Measurements from ENCODE around the gene CUL4A.

CUL4A gene

DNA sequence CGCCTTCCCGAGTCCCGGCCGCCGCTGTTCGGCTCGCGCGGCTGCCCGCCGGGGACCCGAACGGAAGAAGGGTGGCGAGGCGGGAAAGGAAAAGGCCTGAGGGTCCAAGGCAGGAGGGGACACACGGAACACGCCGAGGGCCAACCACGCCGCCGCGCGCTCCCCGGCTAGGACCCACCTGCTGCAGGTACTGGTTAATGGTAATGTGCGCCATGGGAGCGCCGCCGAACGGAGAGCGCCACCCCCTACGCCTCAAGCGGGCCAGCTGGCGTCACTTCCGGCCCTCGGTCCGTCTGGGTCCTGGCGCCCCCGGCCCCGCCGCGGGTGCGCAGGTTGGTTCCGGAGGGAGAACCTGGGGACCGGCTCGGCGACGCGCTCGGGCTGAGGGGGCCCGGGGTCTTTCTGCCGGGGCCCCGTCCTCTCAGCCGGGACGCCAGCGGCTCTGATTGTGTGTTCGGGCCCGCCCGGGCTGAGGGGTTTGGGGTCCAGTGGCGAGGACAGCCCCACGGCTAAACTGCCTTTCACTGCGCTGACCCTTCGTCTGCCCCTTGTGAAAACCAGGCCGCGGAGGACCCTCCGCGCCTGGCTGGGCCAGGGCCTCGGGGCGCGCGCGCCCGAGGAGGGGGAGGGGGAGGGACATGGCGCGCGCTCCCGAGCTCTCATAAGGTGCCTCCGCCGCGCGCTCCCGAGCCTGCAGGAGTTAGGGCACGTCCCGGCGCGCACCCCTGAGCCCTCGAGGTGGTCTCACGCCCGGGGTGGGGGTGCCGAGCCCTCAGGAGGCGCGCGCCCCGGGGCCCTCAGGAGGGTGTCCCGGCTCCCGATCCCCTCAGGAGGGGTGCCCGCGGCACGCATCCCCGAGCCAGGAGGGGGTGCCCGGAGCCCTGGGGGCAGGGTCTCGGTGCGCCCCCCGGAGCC, 735 bp upstream of the CUL4A start, which contains the start of gene PCID2:
PCID2 (minus strand) TSS at position 249 of the 915 bp plus-strand sequence; CDS start at position 214, 35 bp downstream.
- Histone ChIP-seq H3K9me3 (ENCODE audit: control insufficient read depth, insufficient read depth, low read length) (no peaks in the 10 kb centered on the region), H3K27ac (ENCODE audit: low read length) (no peak within 1 kb of the TSS), H3K4me1 (ENCODE audit: control insufficient read depth, insufficient read depth, low read length) (no peaks in the 10 kb centered on the region), H3K36me3 (ENCODE audit: control insufficient read depth, insufficient read depth, low read length) (no peaks in the 10 kb centered on the region), H3K27me3 (ENCODE audit: control insufficient read depth, insufficient read depth, low read length) (no peaks in the 10 kb centered on the region), H3K4me3 (ENCODE audit: low read length) (peak within 1 kb of the TSS; percentile 89)
- WGBS (ENCODE audit: insufficient coverage, insufficient read length): no CpG with 5 or more reads among the region's 103 CpGs
- peak; percentile 66 for DNase-seq (ENCODE audit: low read depth, low spot score)

DNA sequence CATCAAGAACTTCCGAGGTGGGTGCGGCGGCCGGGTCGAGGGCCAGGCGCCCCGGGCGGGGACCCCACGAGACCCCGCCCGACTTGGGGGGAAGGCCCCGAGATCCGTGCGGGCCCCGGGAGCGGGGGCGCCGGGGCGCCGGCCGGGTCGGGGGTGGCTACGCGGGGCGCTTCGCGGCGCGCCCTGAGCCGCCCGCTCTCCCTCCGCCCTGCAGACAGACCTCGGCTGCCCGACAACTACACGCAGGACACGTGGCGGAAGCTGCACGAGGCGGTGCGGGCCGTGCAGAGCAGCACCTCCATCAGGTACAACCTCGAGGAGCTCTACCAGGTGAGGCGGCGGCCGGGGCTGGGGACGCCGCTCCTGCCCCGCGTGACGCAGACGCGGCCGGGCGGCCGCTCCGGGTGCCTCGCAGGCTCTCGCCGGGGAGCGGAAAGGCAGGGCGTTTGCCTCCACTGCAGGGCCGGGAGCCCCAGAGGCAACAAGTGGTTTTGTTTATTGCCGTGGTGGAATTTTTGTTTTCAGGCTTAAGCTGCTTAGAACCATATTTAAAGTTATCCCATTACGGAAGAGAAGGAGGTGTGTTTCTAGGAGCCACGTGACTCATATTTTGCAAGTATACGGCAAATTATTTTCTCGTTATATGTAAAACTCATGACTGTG, 477 bp downstream of the CUL4A start:
- H3K27me3 ChIP-seq (ENCODE audit: control insufficient read depth, insufficient read depth, low read length): no peaks in the 10 kb centered on the region
- no peak overlapping the region for H3K27ac ChIP-seq (ENCODE audit: low read length)
- no peaks in the 10 kb centered on the region for H3K4me1 ChIP-seq (ENCODE audit: control insufficient read depth, insufficient read depth, low read length)
- no peaks in the 10 kb centered on the region for H3K36me3 ChIP-seq (ENCODE audit: control insufficient read depth, insufficient read depth, low read length)
- H3K4me3 ChIP-seq (ENCODE audit: low read length): peak overlapping the region; percentile 89
- no CpG with 5 or more reads among the region's 67 CpGs for WGBS (ENCODE audit: insufficient coverage, insufficient read length)
- H3K9me3 ChIP-seq (ENCODE audit: control insufficient read depth, insufficient read depth, low read length): no peaks in the 10 kb centered on the region
- DNase-seq (ENCODE audit: low read depth, low spot score): no peak

DNA sequence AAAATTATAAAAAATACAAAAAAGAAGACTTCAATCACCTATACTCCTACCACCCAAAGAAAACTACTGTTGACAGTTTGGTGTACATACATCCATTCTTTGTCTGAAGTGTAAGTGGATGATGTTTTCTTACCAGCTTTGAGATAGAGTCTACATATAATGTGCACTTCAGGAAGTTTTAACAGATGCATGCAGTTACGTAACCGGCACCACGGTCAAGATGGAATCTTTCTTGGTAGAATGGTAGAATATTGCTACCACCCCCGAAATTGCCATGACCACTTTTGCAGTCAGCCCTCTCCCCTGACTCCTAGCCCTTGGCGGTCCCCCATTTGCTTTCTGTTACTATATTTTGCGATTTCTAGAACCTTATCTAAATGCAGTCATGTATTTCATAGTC, 1.4 kb downstream of the CUL4A start:
- Histone ChIP-seq H3K9me3 (ENCODE audit: control insufficient read depth, insufficient read depth, low read length) (no peaks in the 10 kb centered on the region), H3K36me3 (ENCODE audit: control insufficient read depth, insufficient read depth, low read length) (no peaks in the 10 kb centered on the region), H3K27ac (ENCODE audit: low read length) (no peak overlapping the region), H3K4me1 (ENCODE audit: control insufficient read depth, insufficient read depth, low read length) (0 out of 2 replicates have a peak, but pooled peaks cover under 1% of the 10 kb centered on the region), H3K27me3 (ENCODE audit: control insufficient read depth, insufficient read depth, low read length) (no peaks in the 10 kb centered on the region), H3K4me3 (ENCODE audit: low read length) (no peak overlapping the region)
- DNase-seq (ENCODE audit: low read depth, low spot score): no peak
- no CpG with 5 or more reads among the region's 6 CpGs for WGBS (ENCODE audit: insufficient coverage, insufficient read length)

DNA sequence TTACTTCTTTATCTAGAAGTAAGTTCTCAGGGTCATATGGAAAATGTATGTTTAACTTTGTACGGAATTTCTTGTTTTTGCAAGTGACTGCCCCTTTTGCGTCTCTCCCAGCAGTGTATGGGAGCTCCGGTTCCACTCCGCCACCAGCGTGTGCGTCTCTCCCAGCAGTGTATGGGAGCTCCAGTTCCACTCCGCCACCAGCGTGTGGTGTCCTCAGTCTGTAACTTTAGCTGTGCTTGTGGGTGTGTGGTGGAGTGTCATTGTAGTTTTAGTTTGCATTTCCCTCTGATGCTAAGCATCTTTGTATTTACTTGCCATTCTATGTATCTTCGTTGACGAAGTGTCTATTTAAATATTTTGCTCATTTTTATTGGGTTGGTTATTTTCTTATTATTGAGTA, 2.4 kb downstream of the CUL4A start:
- Histone ChIP-seq H3K27ac (ENCODE audit: low read length) (no peak overlapping the region), H3K4me3 (ENCODE audit: low read length) (no peak overlapping the region), H3K9me3 (ENCODE audit: control insufficient read depth, insufficient read depth, low read length) (no peaks in the 10 kb centered on the region), H3K4me1 (ENCODE audit: control insufficient read depth, insufficient read depth, low read length) (peaks cover 1% of the 10 kb centered on the region; the same call in 1 of the 2 replicates), H3K27me3 (ENCODE audit: control insufficient read depth, insufficient read depth, low read length) (no peaks in the 10 kb centered on the region), H3K36me3 (ENCODE audit: control insufficient read depth, insufficient read depth, low read length) (no peaks in the 10 kb centered on the region)
- no CpG with 5 or more reads among the region's 10 CpGs for WGBS (ENCODE audit: insufficient coverage, insufficient read length)
- peak; percentile 39 for DNase-seq (ENCODE audit: low read depth, low spot score)

DNA sequence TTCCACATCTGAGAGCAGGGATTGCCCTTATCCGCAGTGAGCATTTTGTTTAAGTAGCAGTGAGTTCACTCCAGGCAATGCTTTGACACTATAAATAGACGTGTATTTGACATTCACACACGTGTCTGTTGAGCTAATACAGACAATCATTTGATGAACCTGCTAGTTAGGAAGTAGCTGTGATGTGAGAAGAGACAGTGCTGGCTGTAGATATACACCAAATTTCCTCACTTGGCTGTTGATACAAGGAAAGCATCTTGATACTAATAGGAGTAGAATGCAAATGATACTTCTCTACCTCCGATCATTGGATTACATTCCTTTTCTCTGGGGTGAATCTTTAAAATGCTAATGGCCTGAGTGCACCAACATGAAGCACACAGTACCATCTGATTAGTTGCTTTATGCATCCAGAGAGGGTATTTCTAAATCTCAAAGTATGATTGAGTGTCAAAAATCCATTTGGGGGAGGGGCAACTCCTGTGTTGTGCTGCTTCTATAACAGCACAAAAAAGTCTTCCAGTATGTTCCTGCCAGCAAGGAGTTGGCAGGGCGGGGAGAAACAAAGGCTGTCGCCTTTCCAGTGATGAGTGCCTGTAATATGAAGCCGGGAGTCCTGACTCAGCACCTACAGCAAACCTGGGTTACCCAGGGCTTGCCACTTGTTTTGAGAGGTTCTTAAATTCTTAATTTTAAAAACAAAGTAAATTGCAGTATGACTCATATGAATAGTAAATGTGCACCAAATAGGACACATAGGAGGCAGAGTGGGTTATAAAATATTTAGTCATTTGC, 7.0 kb downstream of the CUL4A start:
- H3K36me3 ChIP-seq (ENCODE audit: control insufficient read depth, insufficient read depth, low read length): peaks cover 18% of the 10 kb centered on the region
- H3K27me3 ChIP-seq (ENCODE audit: control insufficient read depth, insufficient read depth, low read length): no peaks in the 10 kb centered on the region
- peak overlapping the region; percentile 27 for H3K27ac ChIP-seq (ENCODE audit: low read length)
- no peaks in the 10 kb centered on the region for H3K9me3 ChIP-seq (ENCODE audit: control insufficient read depth, insufficient read depth, low read length)
- DNase-seq (ENCODE audit: low read depth, low spot score): no peak
- peaks cover 1% of the 10 kb centered on the region; the same call in 1 of the 2 replicates for H3K4me1 ChIP-seq (ENCODE audit: control insufficient read depth, insufficient read depth, low read length)
- WGBS (ENCODE audit: insufficient coverage, insufficient read length): no CpG with 5 or more reads among the region's 7 CpGs
- no peak overlapping the region for H3K4me3 ChIP-seq (ENCODE audit: low read length)

DNA sequence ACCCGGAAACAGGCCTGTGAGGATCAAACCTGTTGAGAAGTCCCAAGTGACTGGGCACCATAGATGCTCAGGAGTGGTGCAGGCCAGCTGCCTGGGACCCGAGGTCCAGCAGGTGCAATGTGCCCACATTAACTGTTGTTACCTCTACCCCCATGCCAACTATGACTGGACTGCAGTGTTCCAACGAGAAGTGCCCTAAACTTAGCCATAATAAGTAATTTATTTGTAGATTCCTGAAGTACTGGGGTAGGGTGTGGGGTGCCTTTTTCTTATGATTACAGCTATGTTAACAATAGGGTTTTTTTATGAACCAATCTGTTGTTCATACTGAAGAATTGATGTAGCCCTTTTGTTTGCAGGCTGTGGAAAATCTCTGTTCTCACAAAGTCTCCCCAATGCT, 9.2 kb downstream of the CUL4A start:
- no CpG with 5 or more reads among the region's 3 CpGs for WGBS (ENCODE audit: insufficient coverage, insufficient read length)
- Histone ChIP-seq H3K27me3 (ENCODE audit: control insufficient read depth, insufficient read depth, low read length) (no peaks in the 10 kb centered on the region), H3K4me3 (ENCODE audit: low read length) (no peak overlapping the region), H3K27ac (ENCODE audit: low read length) (no peak overlapping the region), H3K36me3 (ENCODE audit: control insufficient read depth, insufficient read depth, low read length) (peaks cover 18% of the 10 kb centered on the region), H3K9me3 (ENCODE audit: control insufficient read depth, insufficient read depth, low read length) (no peaks in the 10 kb centered on the region), H3K4me1 (ENCODE audit: control insufficient read depth, insufficient read depth, low read length) (peaks cover 1% of the 10 kb centered on the region; the same call in 1 of the 2 replicates)
- DNase-seq (ENCODE audit: low read depth, low spot score): no peak

DNA sequence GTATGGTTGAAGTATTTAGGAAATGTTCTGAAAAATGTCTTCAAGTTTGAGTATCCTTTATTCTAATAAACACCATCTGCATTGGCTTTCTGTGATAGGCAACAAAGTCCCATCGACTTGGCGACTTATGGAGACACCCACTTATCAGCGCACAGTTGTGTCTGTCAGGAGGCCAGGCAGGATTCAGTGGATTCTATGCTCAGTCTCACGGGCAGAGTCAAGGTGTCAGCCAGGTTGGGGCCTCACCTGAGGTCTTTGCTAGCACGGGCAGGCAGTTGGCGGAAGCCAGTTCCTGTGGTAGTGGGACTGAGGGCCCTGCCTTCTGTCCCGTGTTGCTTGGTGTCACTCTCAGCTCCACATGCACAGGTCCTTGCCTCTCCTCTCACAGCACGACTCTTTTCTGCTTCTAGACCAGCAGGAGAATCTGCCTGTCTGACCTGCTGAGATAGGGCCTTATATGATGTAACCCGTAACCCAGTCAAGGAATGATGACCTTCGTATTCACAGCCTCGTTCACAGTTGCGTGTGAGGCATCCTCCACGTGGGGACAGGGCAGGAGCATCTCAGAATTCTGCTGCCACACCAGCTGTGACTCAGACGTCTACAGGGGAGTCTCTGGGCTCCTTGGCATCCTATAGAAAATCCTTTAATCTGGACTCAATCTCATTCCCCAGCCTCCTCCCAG, 10.0 kb downstream of the CUL4A start:
- Histone ChIP-seq H3K4me1 (ENCODE audit: control insufficient read depth, insufficient read depth, low read length) (peaks cover 1% of the 10 kb centered on the region; the same call in 1 of the 2 replicates), H3K27ac (ENCODE audit: low read length) (no peak overlapping the region), H3K4me3 (ENCODE audit: low read length) (no peak overlapping the region), H3K27me3 (ENCODE audit: control insufficient read depth, insufficient read depth, low read length) (no peaks in the 10 kb centered on the region), H3K9me3 (ENCODE audit: control insufficient read depth, insufficient read depth, low read length) (no peaks in the 10 kb centered on the region), H3K36me3 (ENCODE audit: control insufficient read depth, insufficient read depth, low read length) (peaks cover 23% of the 10 kb centered on the region)
- no peak for DNase-seq (ENCODE audit: low read depth, low spot score)
- WGBS (ENCODE audit: insufficient coverage, insufficient read length): no CpG with 5 or more reads among the region's 14 CpGs

DNA sequence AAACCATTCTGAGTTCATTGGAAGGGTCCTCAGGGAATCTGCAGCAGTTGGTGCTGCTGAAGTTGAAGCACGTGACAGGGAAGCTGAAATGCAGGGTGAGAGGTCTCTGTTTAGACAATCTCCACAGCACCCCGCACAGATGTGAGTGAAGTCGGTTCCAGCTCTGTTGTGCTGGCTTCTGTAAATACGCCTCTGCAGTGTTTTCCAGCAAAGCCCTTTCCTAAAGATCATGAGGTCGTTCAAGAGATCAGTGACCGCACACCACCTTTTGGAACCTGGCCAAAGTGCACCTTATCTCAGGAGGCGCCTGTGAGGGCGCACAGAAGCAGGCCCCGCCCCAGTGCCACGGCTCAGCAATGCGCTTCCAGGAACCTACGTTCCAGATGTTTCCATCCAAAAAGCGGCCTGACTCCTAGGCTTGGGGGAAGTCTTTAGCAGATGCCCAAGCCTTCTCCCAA, 10.8 kb downstream of the CUL4A start:
- Histone ChIP-seq H3K9me3 (ENCODE audit: control insufficient read depth, insufficient read depth, low read length) (no peaks in the 10 kb centered on the region), H3K27ac (ENCODE audit: low read length) (no peak overlapping the region), H3K27me3 (ENCODE audit: control insufficient read depth, insufficient read depth, low read length) (no peaks in the 10 kb centered on the region), H3K4me3 (ENCODE audit: low read length) (no peak overlapping the region), H3K36me3 (ENCODE audit: control insufficient read depth, insufficient read depth, low read length) (peaks cover 27% of the 10 kb centered on the region), H3K4me1 (ENCODE audit: control insufficient read depth, insufficient read depth, low read length) (peaks cover 1% of the 10 kb centered on the region; the same call in 1 of the 2 replicates)
- WGBS (ENCODE audit: insufficient coverage, insufficient read length): no CpG with 5 or more reads among the region's 13 CpGs
- DNase-seq (ENCODE audit: low read depth, low spot score): no peak

DNA sequence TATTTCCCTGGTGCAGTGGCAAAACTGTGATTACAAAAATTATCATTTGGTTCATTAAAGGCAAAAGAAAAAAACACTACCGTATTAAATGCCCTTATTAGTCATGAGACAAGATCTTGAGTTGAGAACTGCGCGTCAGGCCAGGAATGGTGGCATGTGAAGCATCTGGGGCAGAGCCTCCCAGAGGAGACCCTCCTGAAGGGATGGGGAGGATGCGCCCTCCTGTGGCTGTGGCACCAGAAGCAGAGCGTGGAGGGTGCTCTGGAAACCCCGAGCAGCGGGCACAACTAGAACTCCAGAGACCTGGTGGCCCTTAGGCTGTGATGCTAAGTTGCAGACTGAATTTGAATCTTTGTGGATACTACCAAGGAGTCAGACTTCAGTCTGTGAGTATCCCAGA, 11.5 kb downstream of the CUL4A start:
- no peak for DNase-seq (ENCODE audit: low read depth, low spot score)
- no peaks in the 10 kb centered on the region for H3K27me3 ChIP-seq (ENCODE audit: control insufficient read depth, insufficient read depth, low read length)
- peaks cover 27% of the 10 kb centered on the region for H3K36me3 ChIP-seq (ENCODE audit: control insufficient read depth, insufficient read depth, low read length)
- no peak overlapping the region for H3K4me3 ChIP-seq (ENCODE audit: low read length)
- no peak overlapping the region for H3K27ac ChIP-seq (ENCODE audit: low read length)
- WGBS (ENCODE audit: insufficient coverage, insufficient read length): no CpG with 5 or more reads among the region's 7 CpGs
- H3K9me3 ChIP-seq (ENCODE audit: control insufficient read depth, insufficient read depth, low read length): no peaks in the 10 kb centered on the region
- H3K4me1 ChIP-seq (ENCODE audit: control insufficient read depth, insufficient read depth, low read length): no peaks in the 10 kb centered on the region; the same call in 1 of the 2 replicates
